NCI-H2196 (cell line): ENCODE results near the gene SLC34A2.
"Not testable (repeated sequence)": the region's sequence is repeated elsewhere in the genome, so short reads cannot be mapped to it uniquely, and the experiment has no call there.

Experiments
- DNase-seq: peaks from one replicate; lab custom pipeline; 2025; ENCODE audit not compliant: unreplicated experiment; lab: John Stamatoyannopoulos, UW

SLC34A2 gene

GRCh38 chr4:25658777-25659176, 3.1 kb downstream of the SLC34A2 start:
- DNase-seq: no peak

- not testable (repeated sequence) for DNase-seq
These were observed 5.8 kb downstream of the SLC34A2 start for GRCh38 chr4:25661441-25661840.

DNA sequence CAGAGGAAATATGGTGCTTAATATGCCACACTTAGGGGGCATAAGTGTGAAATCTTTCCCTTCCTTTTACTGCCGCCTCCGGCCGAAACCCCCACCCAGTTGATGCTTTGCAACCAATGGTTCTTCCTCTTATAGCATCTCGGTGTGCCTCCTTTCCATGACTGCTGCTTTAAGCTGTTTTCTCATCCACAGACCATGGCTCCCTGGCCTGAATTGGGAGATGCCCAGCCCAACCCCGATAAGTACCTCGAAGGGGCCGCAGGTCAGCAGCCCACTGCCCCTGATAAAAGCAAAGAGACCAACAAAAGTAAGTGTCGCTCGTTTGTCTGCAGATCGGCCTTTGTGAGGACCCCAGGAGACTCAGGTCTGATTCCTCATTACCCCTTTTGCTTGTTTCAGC, 6.7 kb downstream of the SLC34A2 start:
- DNase-seq: no peak

DNA sequence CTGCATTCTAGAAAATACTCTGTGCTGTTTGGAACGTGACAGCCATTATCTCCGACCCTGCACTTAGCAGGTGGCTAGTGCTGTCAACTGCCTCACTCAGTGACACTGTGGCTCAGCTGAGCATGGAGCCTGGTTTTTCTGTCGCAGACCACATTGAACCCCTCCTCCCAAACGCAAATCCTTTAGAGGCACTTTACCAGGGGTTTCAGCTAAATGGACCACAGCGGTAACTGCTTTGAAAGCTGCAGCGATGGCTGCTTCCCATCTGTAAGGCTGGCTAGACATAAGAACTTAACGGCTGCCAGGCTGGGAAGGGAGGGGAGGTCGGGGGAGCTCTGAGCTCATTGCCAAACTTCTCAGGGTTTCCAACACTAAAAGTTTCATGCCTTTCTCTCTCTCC, 8.1 kb downstream of the SLC34A2 start:
- no peak for DNase-seq

DNA sequence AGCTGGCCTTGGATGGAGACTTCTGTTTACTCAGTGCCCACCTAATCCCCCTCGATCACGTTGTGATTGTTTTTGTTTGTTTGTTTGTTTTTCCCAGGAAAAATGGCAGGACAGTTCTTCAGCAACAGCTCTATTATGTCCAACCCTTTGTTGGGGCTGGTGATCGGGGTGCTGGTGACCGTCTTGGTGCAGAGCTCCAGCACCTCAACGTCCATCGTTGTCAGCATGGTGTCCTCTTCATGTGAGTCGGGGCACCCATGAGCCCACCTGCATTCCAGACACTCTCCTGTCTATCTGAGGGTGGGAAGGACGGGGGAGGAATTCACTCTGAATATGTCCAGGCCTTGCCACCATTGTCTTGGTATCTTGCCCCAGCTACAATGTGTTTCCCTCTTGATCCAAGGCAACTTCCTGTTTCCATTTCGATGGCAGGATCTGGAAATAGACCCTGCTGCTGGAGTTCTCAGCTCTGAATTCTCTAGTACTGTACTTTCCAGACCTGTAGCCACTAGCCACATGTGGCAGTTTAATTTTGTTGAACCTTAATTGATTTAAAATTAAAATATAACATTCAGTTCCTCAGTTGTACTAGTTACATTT, 10.5 kb downstream of the SLC34A2 start:
- no peak for DNase-seq

- DNase-seq: no peak
These were observed 12.4 kb downstream of the SLC34A2 start for GRCh38 chr4:25667931-25668557.

DNA sequence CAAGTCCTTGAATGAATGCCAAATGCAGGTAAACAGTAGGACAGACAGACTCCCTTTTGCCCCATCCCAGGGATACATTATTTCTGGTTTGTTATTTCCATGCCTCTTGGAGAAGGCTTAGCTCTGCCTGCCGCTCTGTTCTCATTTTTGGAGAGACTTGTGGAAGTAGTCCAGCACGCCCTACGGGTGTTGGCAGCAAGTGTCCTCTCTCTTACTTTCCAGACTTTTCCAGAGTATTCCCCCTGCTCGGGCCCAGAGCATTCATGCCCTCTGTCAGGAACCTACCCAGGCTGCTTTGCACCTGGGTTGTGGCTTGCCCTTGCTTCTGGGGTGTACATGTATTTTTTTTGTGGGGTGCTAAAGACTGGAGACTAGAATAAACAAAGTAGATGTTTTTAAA, 15.3 kb downstream of the SLC34A2 start:
- DNase-seq: no peak

DNA sequence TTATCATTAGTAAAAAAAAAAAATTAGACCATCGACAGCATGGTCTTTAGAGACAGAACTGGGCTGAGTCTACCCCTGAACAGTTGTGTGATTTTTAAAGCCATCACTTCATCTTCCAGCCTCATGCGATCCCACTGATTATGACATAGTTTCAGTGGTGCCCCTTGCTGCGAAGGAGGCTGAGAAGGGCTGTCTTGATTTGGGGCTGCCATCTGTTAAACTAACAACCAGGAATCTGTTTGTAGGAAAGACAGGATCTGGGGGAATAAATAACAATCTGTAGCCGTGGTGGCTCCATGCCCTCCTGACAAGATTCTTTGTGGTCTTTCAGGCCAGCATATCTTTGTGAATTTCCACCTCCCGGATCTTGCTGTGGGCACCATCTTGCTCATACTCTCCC, 17.1 kb downstream of the SLC34A2 start:
- DNase-seq: no peak

DNA sequence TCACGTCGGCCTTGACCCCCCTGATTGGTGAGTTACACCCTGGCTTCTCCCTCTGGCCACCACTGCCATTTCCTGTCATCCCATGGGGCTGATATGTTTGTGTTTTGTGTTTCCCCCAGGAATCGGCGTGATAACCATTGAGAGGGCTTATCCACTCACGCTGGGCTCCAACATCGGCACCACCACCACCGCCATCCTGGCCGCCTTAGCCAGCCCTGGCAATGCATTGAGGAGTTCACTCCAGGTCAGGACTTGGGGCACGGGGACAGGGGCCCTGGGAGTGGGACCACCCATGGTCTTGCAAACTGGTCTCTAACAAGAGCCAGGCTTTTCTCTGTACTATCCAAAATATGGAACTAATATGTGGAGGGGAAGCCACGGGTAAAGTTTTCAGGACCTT, 18.7 kb downstream of the SLC34A2 start:
- DNase-seq: no peak

DNA sequence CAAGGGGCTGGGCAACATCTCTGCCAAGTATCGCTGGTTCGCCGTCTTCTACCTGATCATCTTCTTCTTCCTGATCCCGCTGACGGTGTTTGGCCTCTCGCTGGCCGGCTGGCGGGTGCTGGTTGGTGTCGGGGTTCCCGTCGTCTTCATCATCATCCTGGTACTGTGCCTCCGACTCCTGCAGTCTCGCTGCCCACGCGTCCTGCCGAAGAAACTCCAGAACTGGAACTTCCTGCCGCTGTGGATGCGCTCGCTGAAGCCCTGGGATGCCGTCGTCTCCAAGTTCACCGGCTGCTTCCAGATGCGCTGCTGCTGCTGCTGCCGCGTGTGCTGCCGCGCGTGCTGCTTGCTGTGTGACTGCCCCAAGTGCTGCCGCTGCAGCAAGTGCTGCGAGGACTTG, 20.6 kb downstream of the SLC34A2 start:
- DNase-seq: no peak

GRCh38 chr4:25677157-25677556, 21.5 kb downstream of the SLC34A2 start:
- no peak for DNase-seq

DNA sequence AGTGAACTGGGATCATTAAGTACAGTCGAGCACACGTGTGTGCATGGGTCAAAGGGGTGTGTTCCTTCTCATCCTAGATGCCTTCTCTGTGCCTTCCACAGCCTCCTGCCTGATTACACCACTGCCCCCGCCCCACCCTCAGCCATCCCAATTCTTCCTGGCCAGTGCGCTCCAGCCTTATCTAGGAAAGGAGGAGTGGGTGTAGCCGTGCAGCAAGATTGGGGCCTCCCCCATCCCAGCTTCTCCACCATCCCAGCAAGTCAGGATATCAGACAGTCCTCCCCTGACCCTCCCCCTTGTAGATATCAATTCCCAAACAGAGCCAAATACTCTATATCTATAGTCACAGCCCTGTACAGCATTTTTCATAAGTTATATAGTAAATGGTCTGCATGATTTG, 22.3 kb downstream of the SLC34A2 start:
- DNase-seq: no peak

GRCh38 chr4:25687773-25688172, 32.1 kb downstream of the SLC34A2 start:
- DNase-seq: no peak

DNA sequence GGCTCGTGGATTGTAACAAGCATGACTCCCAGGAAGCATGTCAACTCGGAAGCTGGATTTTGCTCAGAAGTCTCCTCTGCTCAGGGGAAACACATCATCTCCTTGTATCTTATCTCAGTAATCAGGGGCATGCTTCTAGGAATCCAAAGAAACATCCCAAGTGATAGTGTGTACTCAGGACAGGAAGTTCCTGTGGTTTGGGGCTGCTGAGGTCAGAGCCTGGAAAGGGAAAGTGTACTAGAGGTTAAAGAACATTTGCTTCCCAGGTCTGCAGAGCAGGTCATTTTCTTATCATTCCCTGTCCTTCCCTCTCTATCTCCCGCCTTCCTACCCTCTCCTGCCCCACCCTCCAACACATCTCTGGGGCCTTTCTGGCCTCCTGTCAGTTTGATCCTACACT, 38.8 kb downstream of the SLC34A2 start:
- DNase-seq: no peak

- DNase-seq: no peak
These were observed 40.8 kb downstream of the SLC34A2 start for GRCh38 chr4:25696409-25696808.

GRCh38 chr4:25697516-25697915, 41.9 kb downstream of the SLC34A2 start:
- no peak for DNase-seq

GRCh38 chr4:25700661-25701060, 45.0 kb downstream of the SLC34A2 start:
- DNase-seq: no peak

GRCh38 chr4:25702848-25703247, 47.2 kb downstream of the SLC34A2 start:
- DNase-seq: peak; percentile 64

DNA sequence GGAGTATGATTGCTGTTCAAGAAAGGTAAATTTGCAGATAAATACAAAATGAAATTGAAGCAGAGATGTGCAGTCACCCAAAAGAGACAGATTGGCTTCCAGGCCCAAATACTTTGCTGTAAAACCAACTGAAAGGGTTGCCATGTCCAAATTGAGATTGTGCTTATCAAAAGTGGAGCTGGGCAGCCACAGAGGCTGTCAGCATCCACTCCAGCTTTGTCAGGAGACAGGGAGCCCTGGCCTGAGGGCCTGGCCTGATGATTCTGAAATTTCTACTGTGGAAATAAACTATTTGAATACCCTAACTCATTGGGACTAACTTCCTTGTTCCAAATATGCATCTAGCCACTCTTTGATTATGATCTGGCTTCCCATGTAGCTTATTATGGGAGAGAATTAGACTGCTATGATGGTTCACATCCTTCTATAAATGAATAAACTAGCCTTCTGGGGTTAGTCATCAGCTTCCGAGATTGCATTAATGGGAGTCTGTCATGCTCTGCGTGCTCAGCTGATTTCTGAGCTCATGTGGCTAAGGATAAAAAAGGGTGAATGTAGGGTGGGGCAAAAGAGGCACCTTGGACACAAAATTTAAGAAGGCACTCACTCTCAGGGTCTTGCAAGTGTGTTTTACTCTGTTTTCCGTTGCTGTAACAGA, 48.2 kb downstream of the SLC34A2 start:
- DNase-seq: no peak

- DNase-seq: no peak
These were observed 48.9 kb downstream of the SLC34A2 start for GRCh38 chr4:25704516-25704915.

- DNase-seq: no peak
These were observed 55.0 kb downstream of the SLC34A2 start for GRCh38 chr4:25710637-25711036.

- no peak for DNase-seq
These were observed 57.0 kb downstream of the SLC34A2 start for GRCh38 chr4:25712611-25713010.

DNA sequence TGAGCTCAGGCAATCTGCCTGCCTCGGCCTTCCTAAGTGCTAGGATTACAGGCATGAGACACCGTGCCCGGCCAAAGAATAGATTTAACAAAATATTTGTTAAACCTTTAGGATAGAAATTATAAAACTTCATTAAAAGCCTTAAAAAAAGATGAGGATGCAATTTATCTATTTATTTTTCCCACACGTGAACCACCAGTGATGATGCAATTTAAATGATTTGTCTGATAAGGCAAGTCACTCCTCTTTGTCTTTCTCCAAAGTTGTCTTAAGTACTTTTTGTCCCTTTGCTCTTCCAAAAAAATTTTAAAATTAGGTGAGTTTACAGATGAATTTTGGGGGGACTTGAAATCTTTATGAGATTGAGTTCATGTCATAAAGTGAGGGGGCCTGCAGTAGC, 58.2 kb downstream of the SLC34A2 start:
- no peak for DNase-seq
